Body of pancreas (tissue), 4 donors: ENCODE measurements around the gene RASAL1.

ENCODE experiments used
- CTCF ChIP-seq, 7 experiments: fragments of 450-650 bp in 4 of 7; fragments of 200-600 bp in 3 of 7; sonication (generic) in 3 of 7; IDR thresholded peaks; one replicate each; pipeline ENCODE4 v1.5.1; 2016 to 2019; ENCODE audit warnings: antibody characterized with exemption in 7 of 7
- POLR2A ChIP-seq, 3 donors: fragments of 450-650 bp; IDR thresholded peaks; one replicate each; pipeline ENCODE4 v1.6.1; 2016; ENCODE audit warnings: antibody characterized with exemption in 3 of 3, mild to moderate bottlenecking in 2 of 3

GRCh38 chr12:113164014-113164413 lies 28.5 kb upstream of the RASAL1 start:
- TF ChIP-seq CTCF (IDR thresholded peaks at IDR 0.05) (no peak), POLR2A (IDR thresholded peaks at IDR 0.05) (no peak)
